Keratinocyte (primary cell): ENCODE results near the gene HKDC1.

Experiments
- EZH2 ChIP-seq: IDR thresholded peaks from one replicate; pipeline ENCODE4 v1.6.1; 2012; ENCODE audit warnings: inconsistent platforms, mild to moderate bottlenecking, low read length, moderate library complexity
- TF ChIP-seq, protein P1 (sequence below), 3 experiments: IDR thresholded peaks in 1 of 3; conservative IDR thresholded peaks in 1 of 3; optimal IDR thresholded peaks in 1 of 3; 2 replicates in 2 of 3; 3 replicates in 1 of 3; pipeline versions ENCODE3 to v1.5.1; 2011; ENCODE audit warnings: low read length in 3 of 3, mild to moderate bottlenecking in 3 of 3, moderate library complexity in 2 of 3, control low read depth in 1 of 3, inconsistent platforms in 1 of 3; ENCODE audit not compliant: insufficient read depth in 2 of 3; ENCODE audit errors: extremely low read depth in 1 of 3

DNA sequence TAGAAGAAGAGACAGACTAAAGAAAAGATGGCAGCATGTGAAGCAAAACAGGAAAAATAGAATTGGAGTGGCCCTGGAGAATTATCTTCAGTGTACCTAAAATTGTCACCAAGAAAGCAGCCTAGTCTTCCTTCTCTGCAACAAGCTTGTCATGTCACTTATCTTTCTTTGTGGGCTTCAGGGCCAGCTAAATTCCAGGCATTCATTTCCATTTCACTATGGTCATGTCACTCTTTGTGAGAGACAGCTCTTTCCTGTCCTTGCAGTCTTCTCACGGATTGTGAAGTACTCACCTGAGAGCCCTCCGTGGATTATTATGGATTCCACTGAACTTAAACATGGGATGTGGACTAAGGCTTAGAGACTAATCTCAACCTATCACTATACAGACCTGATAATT is 9.0 kb upstream of the HKDC1 start:
- TF ChIP-seq, protein P1, sequence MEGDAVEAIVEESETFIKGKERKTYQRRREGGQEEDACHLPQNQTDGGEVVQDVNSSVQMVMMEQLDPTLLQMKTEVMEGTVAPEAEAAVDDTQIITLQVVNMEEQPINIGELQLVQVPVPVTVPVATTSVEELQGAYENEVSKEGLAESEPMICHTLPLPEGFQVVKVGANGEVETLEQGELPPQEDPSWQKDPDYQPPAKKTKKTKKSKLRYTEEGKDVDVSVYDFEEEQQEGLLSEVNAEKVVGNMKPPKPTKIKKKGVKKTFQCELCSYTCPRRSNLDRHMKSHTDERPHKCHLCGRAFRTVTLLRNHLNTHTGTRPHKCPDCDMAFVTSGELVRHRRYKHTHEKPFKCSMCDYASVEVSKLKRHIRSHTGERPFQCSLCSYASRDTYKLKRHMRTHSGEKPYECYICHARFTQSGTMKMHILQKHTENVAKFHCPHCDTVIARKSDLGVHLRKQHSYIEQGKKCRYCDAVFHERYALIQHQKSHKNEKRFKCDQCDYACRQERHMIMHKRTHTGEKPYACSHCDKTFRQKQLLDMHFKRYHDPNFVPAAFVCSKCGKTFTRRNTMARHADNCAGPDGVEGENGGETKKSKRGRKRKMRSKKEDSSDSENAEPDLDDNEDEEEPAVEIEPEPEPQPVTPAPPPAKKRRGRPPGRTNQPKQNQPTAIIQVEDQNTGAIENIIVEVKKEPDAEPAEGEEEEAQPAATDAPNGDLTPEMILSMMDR (optimal IDR thresholded peaks at IDR 0.05 in 1 of 3, IDR thresholded peaks at IDR 0.05 in 1 of 3, conservative IDR thresholded peaks at IDR 0.05 in 1 of 3; ENCODE audit: extremely low read depth in 1 of 3, insufficient read depth in 2 of 3, low read length in 3 of 3): no peak
- no peak for TF ChIP-seq EZH2
